NCI-H2196 (cell line): ENCODE data around the gene UTF1.
"Not testable (repeated sequence)": the region's sequence is repeated elsewhere in the genome, so short reads cannot be mapped to it uniquely, and the experiment has no call there.

Source experiments
- DNase-seq: peaks from one replicate; lab custom pipeline; 2025; ENCODE audit not compliant: unreplicated experiment; lab: John Stamatoyannopoulos, UW

The UTF1 gene

GRCh38 chr10:133209117-133209516, 20.9 kb upstream of the UTF1 start:
- DNase-seq, result no peak

- DNase-seq, result no peak
Measured at GRCh38 chr10:133209641-133210040, 20.4 kb upstream of the UTF1 start.

GRCh38 chr10:133210398-133211140, 19.4 kb upstream of the UTF1 start:
- no peak for DNase-seq

- no peak for DNase-seq
Measured at GRCh38 chr10:133211141-133211830, 18.7 kb upstream of the UTF1 start.

GRCh38 chr10:133211959-133212852, 17.8 kb upstream of the UTF1 start:
- DNase-seq, result no peak

- DNase-seq, result no peak
Measured at GRCh38 chr10:133212853-133213494, 17.0 kb upstream of the UTF1 start.

GRCh38 chr10:133213641-133214467, 16.2 kb upstream of the UTF1 start:
- no peak for DNase-seq

GRCh38 chr10:133214468-133215410, 15.3 kb upstream of the UTF1 start:
- no peak for DNase-seq

GRCh38 chr10:133215586-133215985, 14.4 kb upstream of the UTF1 start:
- no peak for DNase-seq

GRCh38 chr10:133216776-133217175, 13.2 kb upstream of the UTF1 start:
- DNase-seq, result no peak

GRCh38 chr10:133217800-133218589, 12.0 kb upstream of the UTF1 start:
- no peak for DNase-seq

- no peak for DNase-seq
Measured at GRCh38 chr10:133218891-133219290, 11.1 kb upstream of the UTF1 start.

- no peak for DNase-seq
Measured at GRCh38 chr10:133219782-133220181, 10.2 kb upstream of the UTF1 start.

- no peak for DNase-seq
Measured at GRCh38 chr10:133221331-133221730, 8.7 kb upstream of the UTF1 start.

GRCh38 chr10:133221756-133222155, 8.3 kb upstream of the UTF1 start:
- DNase-seq, result not testable (repeated sequence)

GRCh38 chr10:133224076-133224475, 5.9 kb upstream of the UTF1 start:
- no peak for DNase-seq

- no peak for DNase-seq
Measured at GRCh38 chr10:133224756-133225372, 5.2 kb upstream of the UTF1 start.

GRCh38 chr10:133225707-133226191, 4.3 kb upstream of the UTF1 start:
- no peak for DNase-seq
